ENCODE data around the gene TOX3.

DNA sequence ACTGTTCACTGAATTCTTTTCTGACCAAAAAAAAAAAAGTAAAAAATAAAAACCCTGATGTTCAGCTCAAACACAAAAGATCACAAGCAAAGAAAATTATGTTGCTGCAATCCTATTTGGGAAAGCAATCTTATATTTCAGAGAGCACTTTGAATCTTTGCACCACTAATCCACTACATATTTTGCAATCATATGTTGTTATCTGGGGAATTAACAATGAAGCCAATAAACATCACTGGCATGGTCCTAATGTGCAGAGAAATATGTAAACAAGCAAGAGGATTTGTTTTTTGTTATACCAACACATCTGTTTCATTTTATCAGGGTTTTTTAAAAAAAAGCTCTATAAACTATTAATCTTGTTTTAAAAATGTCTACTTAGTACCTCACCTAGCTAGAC, 84.1 kb downstream of the TOX3 start:
- no peak for TF ChIP-seq ZSCAN29 (CRISPR knock-in tag; conservative IDR thresholded peaks at IDR 0.05)
- no peak for TF ChIP-seq CREM (IDR thresholded peaks at IDR 0.05)
- TF ChIP-seq CREM (CRISPR knock-in tag; IDR thresholded peaks at IDR 0.05) = no peak
- TF ChIP-seq ZNF747 (CRISPR knock-in tag; IDR thresholded peaks at IDR 0.05; ENCODE audit: borderline replicate concordance) = no peak
- TF ChIP-seq, protein P1, sequence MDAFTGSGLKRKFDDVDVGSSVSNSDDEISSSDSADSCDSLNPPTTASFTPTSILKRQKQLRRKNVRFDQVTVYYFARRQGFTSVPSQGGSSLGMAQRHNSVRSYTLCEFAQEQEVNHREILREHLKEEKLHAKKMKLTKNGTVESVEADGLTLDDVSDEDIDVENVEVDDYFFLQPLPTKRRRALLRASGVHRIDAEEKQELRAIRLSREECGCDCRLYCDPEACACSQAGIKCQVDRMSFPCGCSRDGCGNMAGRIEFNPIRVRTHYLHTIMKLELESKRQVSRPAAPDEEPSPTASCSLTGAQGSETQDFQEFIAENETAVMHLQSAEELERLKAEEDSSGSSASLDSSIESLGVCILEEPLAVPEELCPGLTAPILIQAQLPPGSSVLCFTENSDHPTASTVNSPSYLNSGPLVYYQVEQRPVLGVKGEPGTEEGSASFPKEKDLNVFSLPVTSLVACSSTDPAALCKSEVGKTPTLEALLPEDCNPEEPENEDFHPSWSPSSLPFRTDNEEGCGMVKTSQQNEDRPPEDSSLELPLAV (CRISPR knock-in tag; conservative IDR thresholded peaks at IDR 0.05; ENCODE audit: low read depth) = no peak
- TF ChIP-seq, protein P2, sequence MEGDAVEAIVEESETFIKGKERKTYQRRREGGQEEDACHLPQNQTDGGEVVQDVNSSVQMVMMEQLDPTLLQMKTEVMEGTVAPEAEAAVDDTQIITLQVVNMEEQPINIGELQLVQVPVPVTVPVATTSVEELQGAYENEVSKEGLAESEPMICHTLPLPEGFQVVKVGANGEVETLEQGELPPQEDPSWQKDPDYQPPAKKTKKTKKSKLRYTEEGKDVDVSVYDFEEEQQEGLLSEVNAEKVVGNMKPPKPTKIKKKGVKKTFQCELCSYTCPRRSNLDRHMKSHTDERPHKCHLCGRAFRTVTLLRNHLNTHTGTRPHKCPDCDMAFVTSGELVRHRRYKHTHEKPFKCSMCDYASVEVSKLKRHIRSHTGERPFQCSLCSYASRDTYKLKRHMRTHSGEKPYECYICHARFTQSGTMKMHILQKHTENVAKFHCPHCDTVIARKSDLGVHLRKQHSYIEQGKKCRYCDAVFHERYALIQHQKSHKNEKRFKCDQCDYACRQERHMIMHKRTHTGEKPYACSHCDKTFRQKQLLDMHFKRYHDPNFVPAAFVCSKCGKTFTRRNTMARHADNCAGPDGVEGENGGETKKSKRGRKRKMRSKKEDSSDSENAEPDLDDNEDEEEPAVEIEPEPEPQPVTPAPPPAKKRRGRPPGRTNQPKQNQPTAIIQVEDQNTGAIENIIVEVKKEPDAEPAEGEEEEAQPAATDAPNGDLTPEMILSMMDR (CRISPR knock-in tag; IDR thresholded peaks at IDR 0.05) = no peak
- TF ChIP-seq, protein P3, sequence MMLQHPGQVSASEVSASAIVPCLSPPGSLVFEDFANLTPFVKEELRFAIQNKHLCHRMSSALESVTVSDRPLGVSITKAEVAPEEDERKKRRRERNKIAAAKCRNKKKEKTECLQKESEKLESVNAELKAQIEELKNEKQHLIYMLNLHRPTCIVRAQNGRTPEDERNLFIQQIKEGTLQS (CRISPR knock-in tag; IDR thresholded peaks at IDR 0.05) = no peak
- no peak for TF ChIP-seq ZNF292 (CRISPR knock-in tag; IDR thresholded peaks at IDR 0.05; ENCODE audit: borderline replicate concordance, low read depth)
- TF ChIP-seq, protein P4, sequence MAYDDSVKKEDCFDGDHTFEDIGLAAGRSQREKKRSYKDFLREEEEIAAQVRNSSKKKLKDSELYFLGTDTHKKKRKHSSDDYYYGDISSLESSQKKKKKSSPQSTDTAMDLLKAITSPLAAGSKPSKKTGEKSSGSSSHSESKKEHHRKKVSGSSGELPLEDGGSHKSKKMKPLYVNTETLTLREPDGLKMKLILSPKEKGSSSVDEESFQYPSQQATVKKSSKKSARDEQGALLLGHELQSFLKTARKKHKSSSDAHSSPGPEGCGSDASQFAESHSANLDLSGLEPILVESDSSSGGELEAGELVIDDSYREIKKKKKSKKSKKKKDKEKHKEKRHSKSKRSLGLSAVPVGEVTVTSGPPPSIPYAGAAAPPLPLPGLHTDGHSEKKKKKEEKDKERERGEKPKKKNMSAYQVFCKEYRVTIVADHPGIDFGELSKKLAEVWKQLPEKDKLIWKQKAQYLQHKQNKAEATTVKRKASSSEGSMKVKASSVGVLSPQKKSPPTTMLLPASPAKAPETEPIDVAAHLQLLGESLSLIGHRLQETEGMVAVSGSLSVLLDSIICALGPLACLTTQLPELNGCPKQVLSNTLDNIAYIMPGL (CRISPR knock-in tag; IDR thresholded peaks at IDR 0.05; ENCODE audit: borderline replicate concordance in 1 of 2, low read depth in 1 of 2) = no peak
- TF ChIP-seq, protein P5, sequence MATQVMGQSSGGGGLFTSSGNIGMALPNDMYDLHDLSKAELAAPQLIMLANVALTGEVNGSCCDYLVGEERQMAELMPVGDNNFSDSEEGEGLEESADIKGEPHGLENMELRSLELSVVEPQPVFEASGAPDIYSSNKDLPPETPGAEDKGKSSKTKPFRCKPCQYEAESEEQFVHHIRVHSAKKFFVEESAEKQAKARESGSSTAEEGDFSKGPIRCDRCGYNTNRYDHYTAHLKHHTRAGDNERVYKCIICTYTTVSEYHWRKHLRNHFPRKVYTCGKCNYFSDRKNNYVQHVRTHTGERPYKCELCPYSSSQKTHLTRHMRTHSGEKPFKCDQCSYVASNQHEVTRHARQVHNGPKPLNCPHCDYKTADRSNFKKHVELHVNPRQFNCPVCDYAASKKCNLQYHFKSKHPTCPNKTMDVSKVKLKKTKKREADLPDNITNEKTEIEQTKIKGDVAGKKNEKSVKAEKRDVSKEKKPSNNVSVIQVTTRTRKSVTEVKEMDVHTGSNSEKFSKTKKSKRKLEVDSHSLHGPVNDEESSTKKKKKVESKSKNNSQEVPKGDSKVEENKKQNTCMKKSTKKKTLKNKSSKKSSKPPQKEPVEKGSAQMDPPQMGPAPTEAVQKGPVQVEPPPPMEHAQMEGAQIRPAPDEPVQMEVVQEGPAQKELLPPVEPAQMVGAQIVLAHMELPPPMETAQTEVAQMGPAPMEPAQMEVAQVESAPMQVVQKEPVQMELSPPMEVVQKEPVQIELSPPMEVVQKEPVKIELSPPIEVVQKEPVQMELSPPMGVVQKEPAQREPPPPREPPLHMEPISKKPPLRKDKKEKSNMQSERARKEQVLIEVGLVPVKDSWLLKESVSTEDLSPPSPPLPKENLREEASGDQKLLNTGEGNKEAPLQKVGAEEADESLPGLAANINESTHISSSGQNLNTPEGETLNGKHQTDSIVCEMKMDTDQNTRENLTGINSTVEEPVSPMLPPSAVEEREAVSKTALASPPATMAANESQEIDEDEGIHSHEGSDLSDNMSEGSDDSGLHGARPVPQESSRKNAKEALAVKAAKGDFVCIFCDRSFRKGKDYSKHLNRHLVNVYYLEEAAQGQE (IDR thresholded peaks at IDR 0.05; ENCODE audit: borderline replicate concordance in 1 of 2, low read depth in 1 of 2, low read length in 2 of 2) = no peak
- no peak for TF ChIP-seq ZFP36L1 (CRISPR knock-in tag; IDR thresholded peaks at IDR 0.05)
- no peak for TF ChIP-seq SMC3 (IDR thresholded peaks at IDR 0.05; ENCODE audit: low read length)
- TF ChIP-seq ZNF713 (CRISPR knock-in tag; IDR thresholded peaks at IDR 0.05) = no peak
- no peak for TF ChIP-seq FOSL1 (CRISPR knock-in tag; IDR thresholded peaks at IDR 0.05; ENCODE audit: borderline replicate concordance)
- no peak for TF ChIP-seq SIN3A (IDR thresholded peaks at IDR 0.05; ENCODE audit: borderline replicate concordance, low read depth, low read length)
